ENCODE results near the gene LINS1. TPM values are rescaled to one million over a fixed set of nuclear protein-coding genes. Genes with fewer than 3 reads are reported as not detected.

The LINS1 gene
- total RNA-seq, 2 donors from 2014 or later, result 5.4 to 29.3 TPM

GRCh38 chr15:100526027-100526481, 75.9 kb downstream of the LINS1 start:
- ATAC-seq (ENCODE audit: insufficient number of reproducible peaks, low FRiP score, low read depth), result no peak
- no peaks in the 10 kb centered on the region for H3K36me3 ChIP-seq
- no peak for TF ChIP-seq CTCF (IDR thresholded peaks at IDR 0.05)
- no peak overlapping the region for H3K27ac ChIP-seq
- DNase-seq (ENCODE audit: low spot score), result no peak
- H3K27me3 ChIP-seq (replicated peaks; ENCODE audit: insufficient read depth), result peaks cover 5% of the 10 kb centered on the region
- H3K4me1 ChIP-seq (ENCODE audit: control insufficient read depth in 1 of 2, low read depth in 2 of 2), result peaks cover 3 to 13% of the 10 kb centered on the region in 2 donors
- no peak overlapping the region for H3K4me3 ChIP-seq
- no peaks in the 10 kb centered on the region for H3K9me3 ChIP-seq

- Histone ChIP-seq H3K4me3 (no peak overlapping the region), H3K9me3 (no peaks in the 10 kb centered on the region), H3K4me1 (ENCODE audit: control insufficient read depth in 1 of 2, low read depth in 2 of 2) (peaks cover 3 to 13% of the 10 kb centered on the region in 2 donors), H3K27me3 (replicated peaks; ENCODE audit: insufficient read depth) (peaks cover 5% of the 10 kb centered on the region), H3K27ac (no peak overlapping the region), H3K36me3 (no peaks in the 10 kb centered on the region)
- no peak for ATAC-seq (ENCODE audit: insufficient number of reproducible peaks, low FRiP score, low read depth)
- no peak for DNase-seq (ENCODE audit: low spot score)
- no peak for TF ChIP-seq CTCF (IDR thresholded peaks at IDR 0.05)
Measured at GRCh38 chr15:100525436-100525835, 76.5 kb downstream of the LINS1 start.

DNA sequence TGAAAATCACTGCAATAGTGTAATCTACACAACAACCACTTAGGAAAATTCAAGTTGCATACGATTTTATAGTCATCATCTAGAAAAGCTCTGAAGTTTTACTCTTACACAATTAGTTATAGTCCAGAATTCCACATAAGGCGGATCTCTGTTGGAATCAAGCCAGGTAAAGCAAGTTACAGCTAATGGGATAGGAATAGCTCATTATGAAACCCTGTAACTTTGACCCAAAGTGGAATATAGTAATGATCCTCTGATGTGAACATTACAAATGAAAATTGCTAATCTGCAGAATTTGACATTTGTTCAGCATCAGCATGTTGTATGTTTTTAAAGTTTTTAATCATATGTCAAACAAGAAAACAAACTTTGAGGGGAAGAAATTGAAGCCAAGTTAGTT, 77.7 kb downstream of the LINS1 start:
- no peaks in the 10 kb centered on the region for H3K9me3 ChIP-seq
- no peak for TF ChIP-seq CTCF (IDR thresholded peaks at IDR 0.05)
- H3K27ac ChIP-seq, result no peak overlapping the region
- no peak overlapping the region for H3K4me3 ChIP-seq
- H3K27me3 ChIP-seq (replicated peaks; ENCODE audit: insufficient read depth), result peaks cover 5% of the 10 kb centered on the region
- peaks cover 3 to 13% of the 10 kb centered on the region in 2 donors for H3K4me1 ChIP-seq (ENCODE audit: control insufficient read depth in 1 of 2, low read depth in 2 of 2)
- ATAC-seq (ENCODE audit: insufficient number of reproducible peaks, low FRiP score, low read depth), result no peak
- no peak for DNase-seq (ENCODE audit: low spot score)
- H3K36me3 ChIP-seq, result no peaks in the 10 kb centered on the region

GRCh38 chr15:100521907-100522306, 80.1 kb downstream of the LINS1 start:
- TF ChIP-seq CTCF (IDR thresholded peaks at IDR 0.05), result no peak
- no peak for DNase-seq (ENCODE audit: low spot score)
- no peaks in the 10 kb centered on the region for H3K9me3 ChIP-seq
- no peaks in the 10 kb centered on the region for H3K36me3 ChIP-seq
- H3K4me1 ChIP-seq (ENCODE audit: control insufficient read depth in 1 of 2, low read depth in 2 of 2), result peaks cover 3 to 16% of the 10 kb centered on the region in 2 donors
- peaks cover 5% of the 10 kb centered on the region for H3K27me3 ChIP-seq (replicated peaks; ENCODE audit: insufficient read depth)
- H3K4me3 ChIP-seq, result no peak overlapping the region
- H3K27ac ChIP-seq, result no peak overlapping the region
- no peak for ATAC-seq (ENCODE audit: insufficient number of reproducible peaks, low FRiP score, low read depth)

- Histone ChIP-seq H3K4me3 (no peak overlapping the region), H3K4me1 (ENCODE audit: control insufficient read depth in 1 of 2, low read depth in 2 of 2) (peaks cover 0 to 3% of the 10 kb centered on the region in 2 donors), H3K9me3 (no peaks in the 10 kb centered on the region), H3K27ac (no peak overlapping the region), H3K27me3 (replicated peaks; ENCODE audit: insufficient read depth) (no peaks in the 10 kb centered on the region), H3K36me3 (no peaks in the 10 kb centered on the region)
- TF ChIP-seq CTCF (IDR thresholded peaks at IDR 0.05), result no peak
- DNase-seq (ENCODE audit: low spot score) (no peak), ATAC-seq (ENCODE audit: insufficient number of reproducible peaks, low FRiP score, low read depth) (no peak)
Measured at GRCh38 chr15:100520132-100520921, 81.7 kb downstream of the LINS1 start.
